ENCODE measurements around the gene FMO5. TPM values are rescaled to one million over a fixed set of nuclear protein-coding genes. Genes with fewer than 3 reads are reported as not detected.

FMO5 gene
- polyA plus RNA-seq, 1 donor (not counting 4 experiments of a cell fraction or from before 2014, with no cell fraction given): 0.31 TPM

- DNase-seq (ENCODE audit: low read depth, low spot score): no peak
- H3K9me1 ChIP-seq (ENCODE audit: control insufficient read depth, extremely low read depth, insufficient read depth, low read length): no peaks in the 10 kb centered on the region
- H3K4me2 ChIP-seq (ENCODE audit: control insufficient read depth, extremely low read depth, insufficient read depth, low read depth, low read length): no peak overlapping the region
- H3K4me1 ChIP-seq (ENCODE audit: control insufficient read depth, extremely low read depth, insufficient read depth, low read length): no peaks in the 10 kb centered on the region
- no peaks in the 10 kb centered on the region for H3K79me2 ChIP-seq (ENCODE audit: control insufficient read depth, insufficient read depth, low read length)
- FAIRE-seq: no peak
- H3K4me3 ChIP-seq (ENCODE audit: control insufficient read depth in 2 of 3, extremely low read depth in 1 of 3, insufficient read depth in 2 of 3, low read depth in 1 of 3, low read length in 3 of 3): no peak overlapping the region
- no peaks in the 10 kb centered on the region for H3K36me3 ChIP-seq (ENCODE audit: control insufficient read depth in 2 of 2, extremely low read depth in 1 of 2, insufficient read depth in 2 of 2, low read length in 2 of 2)
- no peaks in the 10 kb centered on the region for H3K27me3 ChIP-seq (ENCODE audit: control insufficient read depth, extremely low read depth, insufficient read depth, low read length)
- no peak overlapping the region for H2AFZ ChIP-seq (ENCODE audit: control insufficient read depth, low read length)
- dilution Hi-C loops (cut with MboI; ENCODE audit: extremely low pct_ligation_motif_present, low sequenced_read_pairs): no loop called here
- H4K20me1 ChIP-seq (ENCODE audit: control insufficient read depth, extremely low read depth, insufficient read depth, low read length): no peaks in the 10 kb centered on the region
- no peak overlapping the region for H3K27ac ChIP-seq (ENCODE audit: control insufficient read depth, insufficient read depth, low read length)
- no peaks in the 10 kb centered on the region for H3K9me3 ChIP-seq (ENCODE audit: control insufficient read depth, low read depth, low read length)
- TF ChIP-seq EZH2 (IDR thresholded peaks at IDR 0.05; ENCODE audit: low read length) (no peak), CTCF (optimal IDR thresholded peaks at IDR 0.05 in 1 of 3, IDR thresholded peaks at IDR 0.05 in 1 of 3, conservative IDR thresholded peaks at IDR 0.05 in 1 of 3; ENCODE audit: extremely low read depth in 1 of 3, insufficient read depth in 2 of 3, low read length in 3 of 3) (no peak)
- H3K9ac ChIP-seq (ENCODE audit: control insufficient read depth, extremely low read depth, insufficient read depth, low read length): no peak overlapping the region
Observed at GRCh38 chr1:147209825-147210821, 15.0 kb downstream of the FMO5 start.

- FAIRE-seq (no peak), DNase-seq (ENCODE audit: low read depth, low spot score) (no peak)
- TF ChIP-seq CTCF (optimal IDR thresholded peaks at IDR 0.05 in 1 of 3, IDR thresholded peaks at IDR 0.05 in 1 of 3, conservative IDR thresholded peaks at IDR 0.05 in 1 of 3; ENCODE audit: extremely low read depth in 1 of 3, insufficient read depth in 2 of 3, low read length in 3 of 3) (no peak), EZH2 (IDR thresholded peaks at IDR 0.05; ENCODE audit: low read length) (no peak)
- Histone ChIP-seq H3K9me3 (ENCODE audit: control insufficient read depth, low read depth, low read length) (no peaks in the 10 kb centered on the region), H3K4me2 (ENCODE audit: control insufficient read depth, extremely low read depth, insufficient read depth, low read depth, low read length) (no peak overlapping the region), H3K9ac (ENCODE audit: control insufficient read depth, extremely low read depth, insufficient read depth, low read length) (no peak overlapping the region), H3K4me1 (ENCODE audit: control insufficient read depth, extremely low read depth, insufficient read depth, low read length) (no peaks in the 10 kb centered on the region), H3K4me3 (ENCODE audit: control insufficient read depth in 2 of 3, extremely low read depth in 1 of 3, insufficient read depth in 2 of 3, low read depth in 1 of 3, low read length in 3 of 3) (no peak overlapping the region), H4K20me1 (ENCODE audit: control insufficient read depth, extremely low read depth, insufficient read depth, low read length) (no peaks in the 10 kb centered on the region), H3K9me1 (ENCODE audit: control insufficient read depth, extremely low read depth, insufficient read depth, low read length) (no peaks in the 10 kb centered on the region), H3K79me2 (ENCODE audit: control insufficient read depth, insufficient read depth, low read length) (no peaks in the 10 kb centered on the region), H2AFZ (ENCODE audit: control insufficient read depth, low read length) (no peak overlapping the region), H3K36me3 (ENCODE audit: control insufficient read depth in 2 of 2, extremely low read depth in 1 of 2, insufficient read depth in 2 of 2, low read length in 2 of 2) (no peaks in the 10 kb centered on the region), H3K27me3 (ENCODE audit: control insufficient read depth, extremely low read depth, insufficient read depth, low read length) (no peaks in the 10 kb centered on the region), H3K27ac (ENCODE audit: control insufficient read depth, insufficient read depth, low read length) (no peak overlapping the region)
- dilution Hi-C loops (cut with MboI; ENCODE audit: extremely low pct_ligation_motif_present, low sequenced_read_pairs): no loop called here
Observed at GRCh38 chr1:147208619-147209018, 16.5 kb downstream of the FMO5 start.

Data from keratinocyte (primary cell).